Globus pallidus (tissue), 1 donor: Measurements from ENCODE around the gene LATS1.
"Not testable (repeated sequence)": the region's sequence is repeated elsewhere in the genome, so short reads cannot be mapped to it uniquely, and the experiment has no call there.

Experiments used
- DNase-seq: peaks from one replicate; pipeline ENCODE4 v3.0.0-alpha.2; 2015; ENCODE audit warnings: low spot score

Gene LATS1

GRCh38 chr6:149728499-149729234 lies 10.8 kb upstream of the LATS1 start:
- no peak for DNase-seq

GRCh38 chr6:149727793-149728498 lies 10.0 kb upstream of the LATS1 start:
- no peak for DNase-seq

GRCh38 chr6:149725785-149726184 lies 7.9 kb upstream of the LATS1 start:
- no peak for DNase-seq

GRCh38 chr6:149723771-149724417 lies 6.0 kb upstream of the LATS1 start:
- DNase-seq, result peak; percentile 84

- DNase-seq, result no peak
Measured at GRCh38 chr6:149723262-149723661, 5.4 kb upstream of the LATS1 start.

- DNase-seq, result no peak
Measured at GRCh38 chr6:149719531-149719930, 1.6 kb upstream of the LATS1 start.

- DNase-seq, result no peak
Measured at GRCh38 chr6:149717255-149717587, 680 bp downstream of the LATS1 start.

- no peak for DNase-seq
Measured at GRCh38 chr6:149716181-149716963, 1.5 kb downstream of the LATS1 start.

GRCh38 chr6:149714442-149714841 lies 3.5 kb downstream of the LATS1 start:
- DNase-seq, result no peak

GRCh38 chr6:149711711-149712110 lies 6.2 kb downstream of the LATS1 start:
- DNase-seq, result no peak

- no peak for DNase-seq
Measured at GRCh38 chr6:149701714-149702113, 16.2 kb downstream of the LATS1 start.

- DNase-seq, result no peak
Measured at GRCh38 chr6:149699150-149699549, 18.8 kb downstream of the LATS1 start.

- no peak for DNase-seq
Measured at GRCh38 chr6:149698175-149698574, 19.7 kb downstream of the LATS1 start.

- no peak for DNase-seq
Measured at GRCh38 chr6:149696901-149697300, 21.0 kb downstream of the LATS1 start.

- DNase-seq, result no peak
Measured at GRCh38 chr6:149694921-149695320, 23.0 kb downstream of the LATS1 start.

- DNase-seq, result no peak
Measured at GRCh38 chr6:149691201-149691600, 26.7 kb downstream of the LATS1 start.

GRCh38 chr6:149686230-149686629 lies 31.7 kb downstream of the LATS1 start:
- DNase-seq, result no peak

- no peak for DNase-seq
Measured at GRCh38 chr6:149683256-149683859, 34.5 kb downstream of the LATS1 start.

- DNase-seq, result not testable (repeated sequence)
Measured at GRCh38 chr6:149681845-149682244, 36.1 kb downstream of the LATS1 start.

GRCh38 chr6:149681209-149681608 lies 36.7 kb downstream of the LATS1 start:
- DNase-seq, result no peak

GRCh38 chr6:149680503-149680902 lies 37.4 kb downstream of the LATS1 start:
- no peak for DNase-seq

- DNase-seq, result not testable (repeated sequence)
Measured at GRCh38 chr6:149672265-149672664, 45.6 kb downstream of the LATS1 start.
